Esophagus muscularis mucosa (tissue), 4 donors: ENCODE measurements around the gene DUSP22.

ENCODE experiments used
- CTCF ChIP-seq, 3 experiments: fragments of 200-600 bp in 2 of 3; fragments of 450-650 bp in 1 of 3; sonication (generic) in 2 of 3; IDR thresholded peaks; one replicate each; pipeline ENCODE4 v1.5.1; 2017 to 2019; ENCODE audit warnings: antibody characterized with exemption in 3 of 3, mild to moderate bottlenecking in 2 of 3, moderate library complexity in 1 of 3
- EP300 ChIP-seq: sonication (generic); formaldehyde crosslinking; IDR thresholded peaks from one replicate; pipeline ENCODE4 v1.6.1; 2017; ENCODE audit warnings: antibody characterized with exemption
- POLR2A ChIP-seq: fragments of 450-650 bp; IDR thresholded peaks from one replicate; pipeline ENCODE4 v1.6.1; 2017; ENCODE audit warnings: antibody characterized with exemption, moderate library complexity, mild to moderate bottlenecking, low read depth
- POLR2AphosphoS5 ChIP-seq, 2 donors: sonication (generic); formaldehyde crosslinking; IDR thresholded peaks; one replicate each; pipeline ENCODE4 v1.6.1; 2017; ENCODE audit warnings: antibody characterized with exemption in 2 of 2

- TF ChIP-seq CTCF (IDR thresholded peaks at IDR 0.05) (no peak), POLR2A (no peak), EP300 (no peak), POLR2AphosphoS5 (IDR thresholded peaks at IDR 0.05) (no peak)
Observed at GRCh38 chr6:301929-302705, 9.8 kb downstream of the DUSP22 start.
